Fibroblast of the aortic adventitia (primary cell): Measurements from ENCODE around the gene CD160. TPM values are rescaled to one million over a fixed set of nuclear protein-coding genes. Genes with fewer than 3 reads are reported as not detected.
"Not testable (repeated sequence)": the region's sequence is repeated elsewhere in the genome, so short reads cannot be mapped to it uniquely, and the experiment has no call there.

Experiments
- DNase-seq: peaks from one replicate; pipeline ENCODE4 v3.0.0-alpha.2; 2010; ENCODE audit warnings: low read depth
- H3K4me3 ChIP-seq: 2 replicates; pipeline ENCODE4 v1.5.1; 2011; ENCODE audit warnings: low read depth, mild to moderate bottlenecking, control low read depth, low read length, moderate library complexity
- CTCF ChIP-seq: IDR thresholded peaks from 2 replicates; pipeline ENCODE4 v1.5.1; 2011; ENCODE audit warnings: mild to moderate bottlenecking, low read length, control low read depth, inconsistent platforms; ENCODE audit not compliant: insufficient read depth
- total RNA-seq: library from RNA; depleted of rRNA; stranded (reverse); fragments of >200 nt; gene quantifications from 2 replicates; pipeline ENCODE4 v1.2.3, GENCODE V29; 2012; ENCODE audit warnings: low replicate concordance

CD160 gene
- total RNA-seq, 1 donor, result not detected

GRCh38 chr1:145759721-145760120 is 40.4 kb downstream of the CD160 start:
- DNase-seq, result no peak
- H3K4me3 ChIP-seq, result no peak overlapping the region
- TF ChIP-seq CTCF, result no peak

DNA sequence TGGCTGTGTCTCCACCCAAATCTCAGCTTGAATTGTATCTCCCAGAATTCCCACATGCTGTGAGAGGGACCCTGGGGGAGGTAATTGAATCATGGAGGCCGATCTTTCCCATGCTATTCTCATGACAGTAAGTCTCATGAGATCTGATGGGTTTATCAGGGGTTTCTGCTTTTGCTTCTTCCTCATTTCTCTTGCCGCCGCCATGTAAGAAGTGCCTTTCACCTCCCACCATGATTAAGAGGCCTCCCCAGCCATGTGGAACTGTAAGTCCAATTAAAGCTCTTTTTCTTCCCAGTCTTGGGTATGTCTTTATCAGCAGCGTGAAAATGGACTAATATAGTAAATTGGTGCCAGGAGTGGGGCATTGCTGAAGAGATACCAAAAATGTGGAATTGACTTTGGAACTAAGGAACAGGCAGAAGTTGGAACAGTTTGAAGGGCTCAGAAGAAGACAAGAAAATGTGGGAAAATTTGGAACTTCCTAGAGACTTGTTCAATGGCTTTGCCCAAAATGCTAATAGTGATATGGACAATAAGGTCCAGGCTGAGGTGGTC is 41.2 kb downstream of the CD160 start:
- not testable (repeated sequence) for H3K4me3 ChIP-seq, DNase-seq

DNA sequence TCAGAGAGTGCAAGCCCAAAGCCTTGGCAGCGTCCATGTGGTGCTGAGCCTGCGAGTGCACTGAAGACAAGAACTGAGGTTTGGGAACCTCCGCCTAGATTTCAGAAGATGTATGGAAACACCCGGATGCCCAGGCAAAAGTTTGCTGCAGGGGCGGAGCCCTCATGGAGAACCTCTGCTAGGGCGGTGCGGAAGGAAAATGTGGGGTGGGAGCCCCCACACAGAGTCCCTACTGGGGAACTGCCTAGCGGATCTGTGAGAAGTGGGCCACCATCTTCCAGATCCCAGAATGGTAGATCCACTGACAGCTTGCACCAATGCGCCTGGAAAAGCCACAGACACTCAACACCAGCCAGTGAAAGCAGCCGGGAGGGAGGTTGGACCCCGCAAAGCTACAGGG is 42.2 kb downstream of the CD160 start:
- not testable (repeated sequence) for DNase-seq, H3K4me3 ChIP-seq

DNA sequence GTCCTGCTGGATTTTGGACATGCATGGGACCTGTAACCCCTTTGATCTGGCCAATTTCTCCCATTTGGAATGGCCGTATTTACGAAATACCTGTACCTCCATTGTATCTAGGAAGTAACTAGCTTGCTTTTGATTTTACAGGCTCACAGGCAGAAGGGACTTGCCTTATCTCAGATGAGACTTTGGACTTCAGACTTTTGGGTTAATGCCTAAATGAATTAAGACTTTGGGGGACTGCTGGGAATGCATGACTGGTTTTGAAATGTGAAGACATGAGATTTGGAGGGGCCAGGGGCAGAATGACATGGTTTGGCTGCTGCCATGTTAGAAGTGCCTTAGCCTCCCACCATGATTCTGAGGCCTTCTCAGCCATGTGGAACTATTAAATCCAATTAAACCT is 42.7 kb downstream of the CD160 start:
- DNase-seq, H3K4me3 ChIP-seq: not testable (repeated sequence)

- H3K4me3 ChIP-seq, DNase-seq: not testable (repeated sequence)
Observed at GRCh38 chr1:145764231-145764940, 45.1 kb downstream of the CD160 start.

DNA sequence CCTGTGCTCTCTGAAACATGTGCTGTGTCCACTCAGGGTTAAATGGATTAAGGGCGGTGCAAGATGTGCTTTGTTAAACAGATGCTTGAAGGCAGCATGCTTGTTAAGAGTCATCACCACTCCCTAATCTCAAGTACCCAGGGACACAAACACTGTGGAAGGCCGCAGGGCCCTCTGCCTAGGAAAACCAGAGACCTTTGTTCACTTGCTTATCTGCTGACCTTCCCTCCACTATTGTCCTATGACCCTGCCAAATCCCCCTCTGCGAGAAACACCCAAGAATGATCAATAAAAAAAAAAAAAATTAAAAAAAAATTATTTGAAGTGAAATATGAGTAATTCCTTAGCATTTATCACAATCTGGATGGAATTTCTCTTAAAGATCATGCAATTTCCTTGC is 45.8 kb downstream of the CD160 start:
- not testable (repeated sequence) for DNase-seq, H3K4me3 ChIP-seq

- H3K4me3 ChIP-seq, DNase-seq: not testable (repeated sequence)
Observed at GRCh38 chr1:145765585-145766360, 46.5 kb downstream of the CD160 start.

DNA sequence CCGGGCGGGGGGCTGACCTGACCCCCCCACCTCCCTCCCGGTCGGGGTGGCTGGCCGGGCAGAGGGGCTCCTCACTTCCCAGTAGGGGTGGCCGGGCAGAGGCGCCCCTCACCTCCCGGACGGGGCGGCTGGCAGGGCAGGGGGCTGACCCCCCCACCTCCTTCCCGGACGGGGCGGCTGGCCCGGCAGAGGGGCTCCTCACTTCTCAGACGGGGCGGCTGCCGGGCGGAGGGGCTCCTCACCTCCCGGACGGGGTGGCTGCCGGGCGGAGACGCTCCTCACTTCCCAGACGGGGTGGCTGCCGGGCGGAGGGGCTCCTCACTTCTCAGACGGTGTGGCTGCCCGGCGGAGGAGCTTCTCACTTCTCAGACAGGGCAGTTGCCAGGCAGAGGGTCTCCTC is 47.6 kb downstream of the CD160 start:
- H3K4me3 ChIP-seq, DNase-seq: not testable (repeated sequence)

- DNase-seq, H3K4me3 ChIP-seq: not testable (repeated sequence)
Observed at GRCh38 chr1:145768004-145768403, 48.7 kb downstream of the CD160 start.

GRCh38 chr1:145771056-145771455 is 51.8 kb downstream of the CD160 start:
- no peak for TF ChIP-seq CTCF
- DNase-seq, result no peak
- H3K4me3 ChIP-seq, result no peak overlapping the region

GRCh38 chr1:145773423-145773822 is 54.1 kb downstream of the CD160 start:
- no peak overlapping the region for H3K4me3 ChIP-seq
- no peak for DNase-seq
- no peak for TF ChIP-seq CTCF
